CD4-positive, alpha-beta T cell treated with Interferon alpha-2 for 1 hour (primary cell): ENCODE measurements around the gene AGPAT4.

Source experiments
- DNase-seq, 2 donors: peaks; one replicate each; pipeline ENCODE4 v3.0.0-alpha.2; 2020 to 2022

The AGPAT4 gene

DNA sequence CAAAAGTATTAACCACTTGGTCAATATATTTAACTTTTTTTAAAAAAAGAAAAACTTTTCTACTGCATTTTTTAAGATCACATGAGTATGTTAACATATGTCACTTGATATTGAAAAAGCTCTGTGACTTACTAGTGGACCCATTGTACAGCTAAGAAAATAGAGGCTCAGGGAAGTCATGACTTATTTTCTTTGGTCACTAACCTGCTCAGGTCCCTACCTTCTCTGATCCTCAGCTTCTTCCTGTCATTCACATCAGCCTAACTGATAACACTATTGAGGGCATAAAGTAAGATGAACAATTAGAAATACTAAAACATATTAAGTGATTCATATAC is 19.8 kb downstream of the AGPAT4 start:
- no peak for DNase-seq

- DNase-seq, result no peak
Measured at GRCh38 chr6:161251345-161251744, 22.5 kb downstream of the AGPAT4 start.

DNA sequence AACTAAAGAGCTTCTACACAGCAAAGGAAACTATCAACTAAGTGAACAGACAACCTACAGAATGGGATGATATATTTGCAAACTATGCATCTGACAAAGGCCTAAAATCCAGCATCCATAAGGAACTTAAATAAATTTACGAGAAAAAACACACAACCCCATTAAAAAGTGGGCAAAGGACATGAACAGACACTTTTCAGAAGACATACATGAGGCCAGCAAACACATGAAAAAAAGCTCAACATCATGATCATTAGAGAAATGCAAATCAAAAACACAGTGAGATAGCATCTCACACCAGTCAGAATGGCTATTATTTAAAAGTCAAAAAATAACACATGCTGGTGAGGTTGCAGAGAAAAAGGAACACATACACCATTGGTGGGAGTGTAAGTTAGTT is 24.5 kb downstream of the AGPAT4 start:
- DNase-seq, result no peak

- no peak for DNase-seq
Measured at GRCh38 chr6:161246725-161247124, 27.1 kb downstream of the AGPAT4 start.

GRCh38 chr6:161245363-161245762 is 28.5 kb downstream of the AGPAT4 start:
- DNase-seq, result no peak

DNA sequence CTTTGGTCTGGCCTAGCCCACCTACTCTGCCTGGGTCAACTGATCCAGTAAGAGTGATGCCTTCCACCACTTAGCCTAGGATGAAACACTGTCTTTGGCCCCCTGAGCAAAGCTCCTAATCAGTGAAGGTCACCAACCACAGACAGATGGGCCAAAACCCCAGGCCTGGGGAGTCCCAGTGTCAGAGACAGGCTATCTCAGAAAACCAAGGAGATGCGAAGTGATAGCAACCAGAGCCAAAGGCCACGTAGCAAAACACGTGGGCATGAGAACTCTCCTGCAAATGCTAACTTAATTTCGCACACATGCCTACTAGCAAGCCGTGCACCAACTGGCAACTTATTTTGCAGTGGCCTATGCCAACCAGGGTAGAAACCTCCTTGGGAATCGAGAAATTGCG is 29.1 kb downstream of the AGPAT4 start:
- no peak for DNase-seq

GRCh38 chr6:161242779-161243693 is 30.8 kb downstream of the AGPAT4 start:
- peak; percentile 70 to 75 for DNase-seq

DNA sequence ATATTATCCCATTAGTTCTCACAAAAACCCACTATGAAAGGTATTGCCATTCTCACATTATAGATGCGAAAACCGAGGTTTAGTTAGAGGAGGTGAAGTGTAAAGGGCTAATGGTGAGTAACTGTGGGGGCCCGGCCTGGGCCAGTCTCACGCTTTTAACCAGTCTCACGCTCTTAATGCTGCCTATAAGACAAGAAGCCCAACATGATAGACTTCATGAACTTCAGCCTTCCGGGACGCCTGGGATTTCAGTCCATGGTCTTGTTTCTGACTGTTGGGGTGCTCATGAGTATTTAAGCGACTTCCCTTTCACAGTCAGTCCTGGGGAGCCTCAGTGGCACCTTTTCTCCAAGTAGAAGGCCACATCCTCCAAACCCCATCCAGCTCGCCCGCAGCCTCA is 31.7 kb downstream of the AGPAT4 start:
- DNase-seq, result peak; percentile 11 to 31

DNA sequence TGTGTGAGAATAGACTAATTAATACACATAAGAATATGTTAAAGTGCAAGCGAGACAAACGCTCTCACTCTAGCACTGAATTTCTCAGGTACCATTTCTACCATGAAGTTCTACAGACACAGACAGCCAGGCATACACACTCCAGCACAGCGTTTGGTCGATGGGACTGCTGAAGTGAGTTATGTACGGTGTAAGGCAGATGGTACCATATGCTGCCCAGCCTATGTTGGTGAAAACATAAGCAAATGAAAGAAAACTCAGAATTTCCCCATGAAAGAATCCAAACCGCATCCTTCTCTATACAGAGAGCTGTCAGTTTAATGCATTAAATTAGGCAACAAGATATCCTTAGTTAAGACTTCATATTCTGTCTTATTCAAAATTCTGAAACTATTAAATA is 34.9 kb downstream of the AGPAT4 start:
- DNase-seq, result no peak

DNA sequence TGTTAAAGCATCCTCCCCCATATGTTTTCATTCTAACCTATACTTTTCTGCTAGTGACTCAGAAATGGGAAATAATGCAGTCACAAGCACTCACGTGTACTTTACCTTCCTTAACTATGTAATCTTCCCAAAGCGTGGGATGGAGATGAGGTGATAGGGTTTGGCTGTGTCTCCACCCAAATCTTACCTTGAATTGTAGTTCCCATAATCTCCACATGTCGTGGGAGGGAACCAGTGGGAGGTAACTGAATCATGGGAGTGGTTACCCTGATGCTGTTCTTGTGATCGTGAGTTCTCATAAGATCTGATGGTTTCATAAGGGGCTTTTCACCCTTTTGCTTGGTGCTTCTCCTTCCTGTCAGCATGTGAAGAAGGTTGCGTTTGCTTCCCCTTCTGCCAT is 35.4 kb downstream of the AGPAT4 start:
- DNase-seq, result no peak

- DNase-seq, result no peak
Measured at GRCh38 chr6:161238081-161238480, 35.8 kb downstream of the AGPAT4 start.

- no peak for DNase-seq
Measured at GRCh38 chr6:161237176-161237575, 36.7 kb downstream of the AGPAT4 start.

DNA sequence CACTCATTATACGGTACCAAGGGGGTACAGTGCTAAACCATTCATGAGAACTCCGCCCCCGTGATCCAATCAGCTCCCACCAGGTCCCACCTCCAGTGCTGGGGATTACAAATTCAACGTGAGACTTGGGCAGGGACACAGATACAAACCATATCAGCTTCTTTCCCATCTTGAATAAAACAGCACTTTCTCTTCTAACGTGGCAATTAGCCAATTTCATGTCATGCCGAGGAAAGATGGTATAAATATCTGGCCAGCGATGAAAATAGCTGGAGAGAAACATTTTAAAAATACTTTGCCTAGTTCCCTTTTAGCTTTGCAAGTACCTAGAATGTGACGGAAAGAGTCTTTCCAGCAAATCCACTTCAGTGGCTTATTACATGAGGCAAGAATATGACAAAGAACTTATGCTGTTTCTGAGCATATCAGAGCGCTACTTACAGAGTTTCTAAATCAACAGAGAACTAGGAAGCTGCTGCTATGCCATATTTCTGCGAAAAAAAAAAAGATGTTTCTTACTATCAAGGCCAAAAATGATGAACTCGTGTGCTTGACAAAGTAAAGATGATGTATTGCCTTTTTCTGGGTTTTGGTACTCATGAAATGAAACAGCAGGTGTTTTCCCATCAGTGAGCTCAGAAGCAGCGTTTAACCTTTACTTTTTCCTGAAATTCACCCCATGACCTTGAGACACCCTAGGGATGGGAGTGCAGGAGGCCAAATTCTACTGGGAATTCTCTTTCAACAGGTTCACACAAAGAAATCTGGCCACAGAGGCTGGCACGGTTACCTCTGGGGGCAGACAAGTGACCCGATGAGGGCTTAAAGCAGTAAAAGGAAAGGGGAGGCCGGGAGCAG is 37.9 kb downstream of the AGPAT4 start:
- no peak for DNase-seq

DNA sequence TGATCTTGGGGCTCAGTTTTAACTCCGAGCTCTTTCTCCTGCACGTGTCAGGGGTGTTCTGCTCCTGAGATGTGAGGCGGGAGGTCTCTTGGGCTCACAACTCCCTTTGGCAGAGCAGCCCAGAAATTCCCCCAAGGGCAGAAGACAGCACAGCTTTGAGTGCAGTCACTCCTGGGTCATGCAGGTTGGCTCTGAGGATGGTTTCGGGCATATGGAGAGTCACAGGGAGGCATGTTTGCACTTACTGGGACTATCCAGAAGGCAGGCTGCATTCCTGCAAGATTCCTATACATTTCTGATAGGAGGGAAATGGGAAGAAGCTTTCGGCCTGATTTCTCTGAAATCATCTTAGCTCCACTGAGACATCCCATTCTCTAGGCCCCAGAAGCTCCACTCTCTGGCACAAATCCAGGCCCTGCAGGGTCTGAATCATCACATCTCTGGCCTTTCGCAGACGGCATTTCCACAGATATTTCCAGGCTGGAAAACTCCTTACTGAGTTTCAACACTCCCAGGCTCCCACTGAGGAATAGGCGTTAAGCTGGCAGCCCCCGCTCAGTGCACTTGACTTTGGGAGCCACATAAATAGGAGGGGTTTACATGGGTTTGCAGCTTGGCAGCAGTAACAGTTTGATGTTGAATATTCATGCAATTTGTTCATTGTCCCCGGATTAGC is 39.7 kb downstream of the AGPAT4 start:
- DNase-seq, result no peak

GRCh38 chr6:161232467-161232866 is 41.4 kb downstream of the AGPAT4 start:
- DNase-seq, result no peak

DNA sequence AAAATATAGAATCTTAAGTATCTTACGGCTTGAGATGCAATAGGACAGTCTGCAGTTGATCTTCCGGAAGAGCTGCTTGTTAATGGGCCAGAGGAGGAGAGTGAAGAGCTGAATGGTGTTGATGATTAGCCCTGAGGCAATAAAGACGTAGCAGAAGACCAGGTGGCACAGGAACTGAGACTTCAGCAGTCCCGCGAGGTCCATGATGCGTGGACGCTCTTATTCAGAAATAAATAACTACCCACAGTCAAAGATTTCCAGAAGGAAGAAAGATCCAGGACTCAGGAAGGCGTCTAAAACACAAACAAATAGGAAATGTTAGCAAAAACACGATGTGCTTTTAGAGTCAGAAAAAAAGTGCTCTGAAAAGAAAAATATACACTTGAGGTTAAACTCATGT is 41.9 kb downstream of the AGPAT4 start:
- DNase-seq, result no peak

DNA sequence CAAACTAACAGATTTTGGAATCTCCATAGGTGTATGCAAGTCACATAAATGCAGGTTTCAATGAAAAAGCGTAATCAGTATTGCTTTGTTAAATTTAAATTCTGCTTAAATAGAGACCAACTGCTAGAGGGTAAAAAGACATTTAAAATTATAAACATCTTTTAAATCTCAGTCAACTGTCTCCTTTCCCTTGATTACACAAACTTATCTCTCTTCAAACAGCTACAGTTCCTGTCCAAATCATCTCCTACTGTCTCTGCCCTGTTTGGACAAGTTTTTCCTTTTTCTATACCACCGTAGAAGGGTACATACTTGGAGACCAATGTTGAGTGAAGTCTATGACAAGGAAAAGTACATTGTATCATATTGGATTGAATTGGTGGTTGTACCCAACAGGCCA is 43.5 kb downstream of the AGPAT4 start:
- DNase-seq, result no peak

- no peak for DNase-seq
Measured at GRCh38 chr6:161228921-161229591, 44.8 kb downstream of the AGPAT4 start.

- DNase-seq, result no peak
Measured at GRCh38 chr6:161228096-161228495, 45.8 kb downstream of the AGPAT4 start.

- no peak for DNase-seq
Measured at GRCh38 chr6:161227004-161227960, 46.6 kb downstream of the AGPAT4 start.
